Measurements from ENCODE around the gene BTBD2.

BTBD2 gene

DNA sequence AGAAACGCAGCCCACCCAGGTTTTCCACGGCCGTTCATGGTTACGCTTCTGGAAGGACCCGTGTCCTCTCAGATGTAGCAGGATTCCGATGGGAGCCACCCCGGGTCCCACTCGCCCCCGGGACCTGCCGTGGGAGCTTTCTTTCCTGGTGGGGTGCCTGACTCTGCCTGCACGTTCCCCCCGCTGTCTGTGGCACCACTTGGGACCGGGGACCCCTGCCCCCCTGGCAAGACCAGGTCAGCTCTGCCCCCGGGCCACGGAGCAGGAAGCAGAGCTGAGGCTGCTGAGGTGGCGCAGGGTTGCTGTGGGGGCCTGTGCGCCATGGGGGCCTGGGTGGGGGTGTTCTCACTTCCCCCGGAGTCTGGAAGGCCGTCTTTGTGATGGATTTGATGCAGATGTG lies 62.5 kb downstream of the BTBD2 start:
- TF ChIP-seq, protein P1, sequence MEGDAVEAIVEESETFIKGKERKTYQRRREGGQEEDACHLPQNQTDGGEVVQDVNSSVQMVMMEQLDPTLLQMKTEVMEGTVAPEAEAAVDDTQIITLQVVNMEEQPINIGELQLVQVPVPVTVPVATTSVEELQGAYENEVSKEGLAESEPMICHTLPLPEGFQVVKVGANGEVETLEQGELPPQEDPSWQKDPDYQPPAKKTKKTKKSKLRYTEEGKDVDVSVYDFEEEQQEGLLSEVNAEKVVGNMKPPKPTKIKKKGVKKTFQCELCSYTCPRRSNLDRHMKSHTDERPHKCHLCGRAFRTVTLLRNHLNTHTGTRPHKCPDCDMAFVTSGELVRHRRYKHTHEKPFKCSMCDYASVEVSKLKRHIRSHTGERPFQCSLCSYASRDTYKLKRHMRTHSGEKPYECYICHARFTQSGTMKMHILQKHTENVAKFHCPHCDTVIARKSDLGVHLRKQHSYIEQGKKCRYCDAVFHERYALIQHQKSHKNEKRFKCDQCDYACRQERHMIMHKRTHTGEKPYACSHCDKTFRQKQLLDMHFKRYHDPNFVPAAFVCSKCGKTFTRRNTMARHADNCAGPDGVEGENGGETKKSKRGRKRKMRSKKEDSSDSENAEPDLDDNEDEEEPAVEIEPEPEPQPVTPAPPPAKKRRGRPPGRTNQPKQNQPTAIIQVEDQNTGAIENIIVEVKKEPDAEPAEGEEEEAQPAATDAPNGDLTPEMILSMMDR (conservative IDR thresholded peaks at IDR 0.05; ENCODE audit: low read length): no peak
- DNase-seq (ENCODE audit: low read depth): no peak
- no peak overlapping the region for H3K4me3 ChIP-seq (ENCODE audit: low read length)

DNA sequence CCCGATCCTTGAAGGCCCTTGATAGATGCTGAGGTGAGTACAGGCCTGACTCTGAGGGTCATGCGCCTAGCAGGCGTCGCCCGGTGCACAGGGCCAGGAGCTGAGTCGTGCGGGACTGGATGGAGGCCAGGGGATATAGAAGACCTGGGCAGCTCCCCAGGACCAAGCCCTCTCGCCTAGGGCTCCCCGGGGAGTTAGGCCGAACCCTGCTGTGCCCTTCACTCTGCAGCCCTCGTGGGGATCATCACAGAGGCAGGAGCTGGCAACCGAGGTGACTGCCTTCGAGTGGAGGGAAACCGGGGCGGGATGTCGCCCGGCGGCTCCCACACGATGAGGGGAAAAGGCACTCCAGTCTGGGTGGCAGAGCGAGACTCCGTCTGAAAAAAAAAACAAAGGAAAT lies 62.9 kb downstream of the BTBD2 start:
- H3K4me3 ChIP-seq (ENCODE audit: low read length): no peak overlapping the region
- no peak for DNase-seq (ENCODE audit: low read depth)
- TF ChIP-seq, protein P1 (conservative IDR thresholded peaks at IDR 0.05; ENCODE audit: low read length): no peak

DNA sequence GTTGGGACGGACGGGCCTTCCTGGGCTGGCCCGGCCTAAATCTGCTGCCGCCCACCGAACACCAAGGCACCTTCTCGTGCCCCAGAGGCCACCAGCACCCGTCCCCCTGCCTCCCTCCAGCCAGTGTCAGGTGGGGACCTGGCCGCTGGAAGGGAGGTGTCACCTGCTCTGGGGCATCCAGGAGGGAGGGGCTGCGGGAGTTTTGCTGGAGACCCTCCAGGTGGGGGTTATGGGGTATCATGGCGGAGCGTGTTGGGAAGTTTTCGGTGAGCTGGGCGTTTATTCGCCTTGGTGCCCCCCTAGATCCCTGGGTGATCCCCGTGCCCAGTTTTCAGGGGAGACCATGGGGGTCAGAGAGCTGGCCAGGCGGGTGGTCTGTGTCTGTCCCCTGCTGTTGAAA lies 64.9 kb downstream of the BTBD2 start:
- no peak overlapping the region for H3K4me3 ChIP-seq (ENCODE audit: low read length)
- TF ChIP-seq, protein P1 (conservative IDR thresholded peaks at IDR 0.05; ENCODE audit: low read length): no peak
- no peak for DNase-seq (ENCODE audit: low read depth)

DNA sequence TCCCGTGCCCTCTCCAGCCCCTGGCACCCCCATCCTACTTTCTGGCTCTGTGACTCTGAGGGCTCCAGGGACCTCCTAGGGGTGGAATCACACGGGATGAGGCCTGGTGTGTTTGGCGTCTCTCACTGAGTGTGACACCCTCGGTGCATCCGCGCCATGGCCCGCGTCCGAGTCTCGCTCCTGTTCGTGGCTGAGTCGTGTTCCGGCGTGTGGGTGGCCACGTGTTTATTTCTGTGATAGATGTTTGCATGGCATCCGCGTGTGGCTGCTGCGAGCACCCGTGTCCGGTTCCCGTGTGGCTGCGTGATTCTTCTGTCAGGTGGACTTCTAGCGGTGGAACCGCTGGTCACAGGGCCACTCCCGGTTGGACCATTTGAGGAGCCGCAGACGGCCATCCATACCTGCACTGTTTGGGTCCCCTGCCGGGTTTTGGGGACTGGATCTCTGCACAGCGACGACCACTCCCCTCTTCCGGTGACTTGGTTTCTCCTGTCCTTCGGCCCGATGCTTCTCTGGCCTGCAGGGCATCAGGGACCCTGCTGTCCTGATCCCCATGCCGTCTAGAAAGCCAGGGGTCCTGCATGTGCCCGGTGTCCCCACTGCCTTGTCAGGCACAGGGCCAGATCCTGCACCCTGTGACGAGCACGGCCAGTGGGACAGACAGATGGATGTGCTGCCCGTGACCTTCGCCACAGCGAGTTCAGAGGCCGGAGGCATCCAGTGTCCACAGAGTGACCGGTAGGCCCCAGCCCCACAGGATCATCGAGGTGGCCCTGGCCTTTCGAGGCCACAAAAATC lies 66.0 kb downstream of the BTBD2 start:
- DNase-seq (ENCODE audit: low read depth): no peak
- H3K4me3 ChIP-seq (ENCODE audit: low read length): no peak overlapping the region
- TF ChIP-seq, protein P1 (conservative IDR thresholded peaks at IDR 0.05; ENCODE audit: low read length): no peak

DNA sequence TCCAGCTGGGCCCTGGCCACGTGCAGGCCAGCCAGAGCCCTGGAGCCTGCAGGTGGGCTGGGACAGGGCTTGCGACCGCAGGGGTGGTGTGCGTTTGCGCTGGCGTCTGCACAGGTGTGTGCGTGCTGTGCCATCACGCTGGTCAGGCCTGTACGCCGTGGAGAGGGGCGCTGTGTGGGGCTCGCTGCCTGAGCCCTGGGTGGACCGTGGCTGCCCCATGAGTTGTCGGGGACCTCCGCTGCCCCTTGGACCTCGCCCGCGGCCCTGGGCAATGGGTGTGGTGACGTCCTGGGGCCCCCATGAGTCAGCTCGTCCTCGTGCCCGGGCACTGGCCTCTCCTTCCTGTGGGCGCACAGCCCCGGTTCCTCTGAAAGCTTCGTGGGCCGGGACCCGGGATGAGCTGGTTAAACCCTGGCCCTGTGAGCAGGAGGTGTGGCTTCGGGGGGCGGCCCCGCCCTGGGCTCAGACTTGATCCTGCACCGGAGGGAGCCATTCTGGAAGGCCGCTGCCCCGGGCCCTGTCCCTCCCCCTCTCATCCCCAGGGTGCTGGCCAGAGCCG lies 67.8 kb downstream of the BTBD2 start:
- H3K4me3 ChIP-seq (ENCODE audit: low read length): no peak overlapping the region
- no peak for DNase-seq (ENCODE audit: low read depth)
- TF ChIP-seq, protein P1 (conservative IDR thresholded peaks at IDR 0.05; ENCODE audit: low read length): no peak

DNA sequence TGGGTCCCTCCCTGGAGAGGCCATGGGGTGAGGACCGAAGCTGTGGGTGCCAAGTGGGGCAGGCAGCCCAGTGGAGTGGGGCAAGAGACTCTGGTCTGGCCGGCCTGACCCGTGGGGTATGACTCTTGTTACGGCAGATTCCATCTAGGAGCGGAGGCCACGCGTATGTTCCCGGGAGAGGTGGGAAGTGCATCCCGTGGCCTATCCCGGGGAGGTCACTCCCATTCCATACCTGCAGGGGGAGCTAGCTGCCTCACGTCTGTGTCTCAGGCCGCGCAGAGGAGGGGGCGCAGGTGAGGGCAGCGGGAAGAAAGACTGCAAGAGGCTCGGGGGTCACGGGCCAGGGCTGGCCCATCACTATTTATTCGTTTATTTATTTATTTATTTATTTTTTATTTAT lies 69.6 kb downstream of the BTBD2 start:
- TF ChIP-seq, protein P1 (conservative IDR thresholded peaks at IDR 0.05; ENCODE audit: low read length): peak; percentile 59
- no peak overlapping the region for H3K4me3 ChIP-seq (ENCODE audit: low read length)
- DNase-seq (ENCODE audit: low read depth): peak; percentile 33
